GM21723 (cell line): ENCODE results near the gene ETV5.

Source experiments
- ATAC-seq: cut with Tn5 transposase; IDR thresholded peaks from one replicate; pipeline ENCODE4 v1.9.1; 2021; ENCODE audit warnings: mild to moderate bottlenecking, moderate library complexity; ENCODE audit not compliant: unreplicated experiment

Gene ETV5

DNA sequence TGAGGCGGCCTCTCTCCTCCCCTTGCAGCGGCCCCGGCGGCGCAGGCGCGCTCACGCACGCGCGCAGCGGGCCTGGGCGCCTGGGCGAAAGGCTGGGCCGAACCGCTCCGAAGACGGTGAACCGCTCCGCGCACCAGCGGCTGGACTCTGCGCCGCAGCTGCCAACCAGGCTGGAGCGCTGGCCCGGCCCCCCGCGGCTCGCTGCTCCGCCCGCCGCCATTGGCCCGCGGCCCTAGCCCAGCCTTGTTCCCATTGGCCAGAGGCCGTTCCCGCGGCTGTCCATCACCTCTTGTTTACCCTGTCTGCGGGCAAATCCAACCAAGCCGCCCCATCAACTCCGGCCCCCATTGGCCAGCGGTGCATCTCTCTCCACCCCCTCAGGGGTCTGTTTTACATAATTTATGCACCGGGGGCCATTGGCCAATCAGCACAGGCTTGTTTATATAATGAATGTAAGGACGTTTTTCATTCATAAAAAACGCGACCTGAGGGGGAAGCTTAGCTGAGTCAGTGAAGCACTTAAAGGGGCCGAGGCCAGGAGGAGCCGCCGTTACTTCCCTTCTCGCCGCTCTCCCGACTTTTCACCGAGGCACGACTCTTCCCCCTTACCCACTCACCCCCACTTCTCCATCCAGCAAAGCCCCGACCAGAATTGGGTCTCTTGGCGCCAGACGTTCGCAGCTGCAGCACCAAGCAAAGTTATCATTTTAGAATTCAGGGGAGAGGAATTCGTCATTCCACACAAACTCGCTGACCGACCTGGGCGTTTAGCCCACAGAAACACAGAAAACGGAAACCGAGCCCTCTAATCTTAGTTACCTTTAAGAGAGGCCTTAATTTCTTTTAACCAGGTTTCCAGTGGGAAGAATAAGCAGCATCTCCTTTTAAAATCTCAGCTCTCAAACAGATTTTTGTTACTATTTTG is at the start of gene ETV5:
Gene ETV5 (minus strand): TSS at position 149 of the 925 bp plus-strand sequence. CDS start 3,221 bp downstream, outside the sequence.
- peak; percentile 94 for ATAC-seq

DNA sequence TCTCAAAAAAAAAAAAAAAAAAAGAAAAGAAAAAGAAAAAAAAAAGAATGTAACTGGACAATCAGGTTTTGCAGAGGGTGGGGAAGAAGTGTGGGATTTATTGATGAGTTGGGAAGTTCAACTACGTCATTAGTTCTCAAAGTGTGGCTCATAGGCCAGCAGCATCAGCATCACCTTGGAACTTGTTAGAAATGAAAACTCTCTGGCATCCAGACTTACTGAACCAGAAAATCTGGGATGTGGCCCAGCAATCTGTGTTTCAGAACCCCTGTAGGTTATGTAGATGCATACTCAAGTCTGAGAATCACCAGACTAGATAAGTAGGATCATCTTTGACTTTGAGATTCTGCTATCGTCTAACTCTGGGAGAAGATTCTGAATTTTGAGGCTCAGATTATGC is 45.8 kb upstream of the ETV5 start:
- no peak for ATAC-seq

DNA sequence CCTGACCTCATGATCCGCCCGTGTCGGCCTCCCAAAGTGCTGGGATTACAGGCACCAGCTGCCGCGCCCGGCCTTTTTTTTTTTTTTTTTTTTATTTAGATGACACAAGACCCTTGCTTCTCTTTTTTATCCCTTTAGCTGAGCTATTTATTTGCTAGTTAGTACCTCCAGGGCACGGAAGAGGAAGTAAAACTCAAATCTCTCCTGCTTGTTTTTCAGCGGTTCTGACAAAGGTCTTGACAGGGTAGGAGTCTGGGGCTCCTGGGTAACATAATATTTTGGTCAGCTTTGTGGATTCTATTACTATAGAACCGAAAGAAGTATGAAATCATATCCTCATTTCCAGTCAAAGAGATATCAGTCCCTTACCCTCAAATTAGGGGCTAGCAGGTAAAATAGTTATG is 44.0 kb upstream of the ETV5 start:
- ATAC-seq: peak; percentile 94

DNA sequence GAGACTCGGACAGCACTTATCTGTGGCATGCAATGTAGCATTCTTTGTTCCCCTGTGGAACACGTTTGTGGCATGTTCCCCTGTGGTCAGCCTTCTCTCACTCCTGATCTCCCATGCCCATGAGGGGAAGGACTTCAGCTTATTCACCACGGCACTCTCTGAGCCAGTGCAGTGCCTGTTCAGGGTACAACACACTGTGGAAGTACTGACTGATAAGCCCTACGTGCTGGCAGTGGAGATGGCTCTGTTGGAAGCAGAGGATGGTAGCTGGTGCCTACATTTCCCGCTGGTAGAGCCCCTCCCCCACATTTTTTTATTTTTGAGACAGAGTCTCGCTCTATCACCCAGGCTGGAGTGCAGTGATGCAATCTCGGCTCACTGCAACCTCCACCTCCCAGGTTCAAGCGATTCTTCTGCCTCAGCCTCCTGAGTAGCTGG is 43.5 kb upstream of the ETV5 start:
- peak; percentile 24 for ATAC-seq

DNA sequence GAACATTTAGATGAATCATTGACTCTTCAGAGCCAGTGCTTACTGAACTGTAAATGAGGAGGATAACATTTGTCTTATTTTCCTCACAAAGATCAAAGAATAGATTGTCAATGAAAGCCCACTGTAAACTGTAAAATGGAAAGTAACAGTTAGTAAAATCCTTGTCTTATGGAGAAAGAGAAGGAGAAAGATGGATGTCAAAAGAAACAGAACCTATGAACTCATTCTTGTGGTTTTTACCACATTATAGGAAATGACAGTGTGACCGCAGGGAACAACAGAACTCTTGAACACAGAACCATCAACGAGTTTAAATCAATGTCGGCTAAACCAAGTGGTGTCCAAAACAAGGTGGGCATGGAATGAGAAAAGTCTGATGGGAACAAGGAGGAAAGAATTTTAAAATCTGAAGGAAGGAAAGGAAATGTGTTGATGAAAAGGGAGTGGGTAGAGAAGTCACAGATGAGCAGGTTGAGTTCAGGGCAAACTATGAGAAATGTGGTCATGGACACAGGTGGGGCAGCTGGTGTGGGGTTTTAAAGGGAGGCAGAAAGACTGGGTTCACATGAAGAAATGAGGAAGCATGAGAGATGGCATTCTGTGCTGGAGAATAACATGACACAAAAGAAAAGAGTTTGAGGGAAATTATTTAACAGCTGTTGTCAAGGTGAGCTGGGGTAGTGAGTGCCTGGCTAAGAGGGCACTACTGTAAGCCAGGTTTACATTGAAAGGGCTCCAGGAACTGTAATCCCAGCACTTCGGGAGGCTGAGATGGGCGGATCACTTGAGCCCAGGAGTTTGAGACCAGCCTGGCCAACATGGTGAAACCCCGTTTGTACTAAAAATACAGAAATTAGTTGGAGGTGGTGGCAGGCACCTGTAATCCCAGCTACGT is 42.4 kb upstream of the ETV5 start:
- no peak for ATAC-seq

DNA sequence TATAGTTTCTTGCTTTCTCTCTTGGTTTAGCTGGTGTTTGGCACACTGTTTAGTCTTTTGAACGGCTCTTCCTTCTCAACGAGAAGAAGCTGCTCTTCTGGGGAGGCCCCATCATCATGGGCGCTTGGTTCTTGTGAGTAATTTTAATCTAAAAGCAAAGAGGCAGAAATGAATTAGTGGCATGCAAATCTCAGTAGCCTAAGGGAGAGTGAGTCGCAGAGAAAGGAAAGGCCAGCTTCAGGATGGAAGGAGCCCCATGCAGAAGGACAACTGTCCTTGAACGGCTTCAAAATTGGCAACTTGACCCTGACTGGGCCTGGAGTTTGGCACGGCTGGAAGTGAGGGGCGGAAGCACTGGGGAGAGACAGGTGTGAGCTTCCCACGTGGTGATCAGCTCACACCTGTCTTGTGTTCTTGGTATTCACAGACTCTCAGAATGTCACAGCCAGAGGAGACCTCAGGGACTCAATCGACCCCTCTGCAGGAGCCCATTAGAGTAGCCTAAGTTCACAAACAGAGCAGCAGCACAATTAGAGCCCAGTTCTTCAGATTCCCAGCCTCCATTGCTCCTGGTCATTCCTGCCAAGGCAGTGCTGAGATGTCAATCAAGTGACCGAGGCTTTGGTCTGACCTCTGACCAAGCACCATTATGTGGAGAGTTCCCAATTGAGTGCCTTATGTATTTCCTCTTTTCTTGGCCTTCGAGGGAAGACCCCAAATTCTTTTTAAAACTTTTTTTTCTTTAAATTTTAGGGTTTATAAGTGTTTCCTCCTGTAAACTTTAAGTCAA is 41.3 kb upstream of the ETV5 start:
- no peak for ATAC-seq

DNA sequence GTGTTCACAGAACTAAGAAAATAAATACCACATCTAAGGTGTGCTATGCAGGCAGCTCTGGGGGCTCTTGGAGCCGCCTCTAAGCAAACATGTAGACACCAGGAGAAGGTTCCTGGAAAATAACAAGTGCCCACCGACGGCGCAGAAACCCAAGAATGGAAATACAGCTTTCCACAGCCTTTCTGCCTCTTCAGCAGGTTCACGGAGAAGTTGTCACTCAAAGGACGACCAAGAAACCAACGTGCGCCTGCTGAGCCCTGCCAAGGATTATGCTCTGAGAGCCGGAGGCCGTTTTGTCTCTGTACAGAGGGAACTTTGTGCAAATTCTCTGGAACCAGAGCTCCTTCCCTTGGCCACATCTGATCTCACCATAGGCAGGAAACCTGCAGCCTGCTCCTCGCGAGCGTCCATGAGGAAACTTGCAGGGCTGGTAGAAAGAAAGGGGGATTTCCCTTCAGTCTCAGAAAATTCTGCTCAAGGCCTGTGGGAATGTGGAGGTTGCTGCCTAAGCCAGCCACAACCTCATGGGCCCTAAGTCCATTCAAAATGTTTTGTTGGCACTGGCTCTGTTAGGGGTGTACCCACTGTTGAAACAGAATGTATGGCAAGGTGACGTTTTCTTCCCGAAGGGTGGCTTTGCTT is 40.6 kb upstream of the ETV5 start:
- ATAC-seq: no peak

DNA sequence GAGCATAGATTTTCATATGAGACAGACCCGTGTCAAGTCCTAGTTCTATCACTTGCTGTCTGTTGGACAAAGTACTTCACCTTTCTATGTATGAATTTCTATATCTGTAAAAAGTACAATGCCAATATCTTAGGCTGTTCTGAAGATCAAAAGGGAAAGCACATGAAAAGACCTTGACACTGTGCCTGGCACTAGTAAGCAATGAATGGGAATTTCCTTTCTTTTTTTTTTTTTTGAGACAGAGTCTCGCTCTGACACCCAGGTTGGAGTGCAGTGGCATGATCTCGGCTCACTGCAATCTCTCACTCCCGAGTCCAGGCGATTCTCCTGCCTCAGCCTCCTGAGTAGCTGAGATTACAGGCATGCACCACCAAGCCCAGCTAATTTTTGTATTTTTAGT is 35.4 kb upstream of the ETV5 start:
- no peak for ATAC-seq

DNA sequence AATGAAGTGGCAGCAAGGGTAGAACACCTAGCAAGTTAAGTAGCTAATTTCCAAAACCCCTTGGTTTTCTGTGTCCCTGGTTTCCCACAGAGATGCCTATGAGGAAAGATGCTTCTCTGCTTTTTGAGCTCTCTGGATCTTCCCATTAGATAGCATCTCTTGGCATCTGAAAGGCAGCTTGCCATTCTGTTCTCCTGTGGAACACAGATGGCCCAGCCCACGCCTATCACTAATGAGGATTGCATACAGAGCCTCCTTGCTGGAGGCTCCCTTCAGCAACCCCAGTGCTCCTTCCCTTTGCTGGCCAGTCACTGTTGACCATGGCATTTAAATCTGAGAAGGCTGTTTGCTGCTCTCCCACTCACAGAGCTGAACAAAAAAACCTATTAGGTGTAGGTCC is 34.4 kb upstream of the ETV5 start:
- no peak for ATAC-seq

DNA sequence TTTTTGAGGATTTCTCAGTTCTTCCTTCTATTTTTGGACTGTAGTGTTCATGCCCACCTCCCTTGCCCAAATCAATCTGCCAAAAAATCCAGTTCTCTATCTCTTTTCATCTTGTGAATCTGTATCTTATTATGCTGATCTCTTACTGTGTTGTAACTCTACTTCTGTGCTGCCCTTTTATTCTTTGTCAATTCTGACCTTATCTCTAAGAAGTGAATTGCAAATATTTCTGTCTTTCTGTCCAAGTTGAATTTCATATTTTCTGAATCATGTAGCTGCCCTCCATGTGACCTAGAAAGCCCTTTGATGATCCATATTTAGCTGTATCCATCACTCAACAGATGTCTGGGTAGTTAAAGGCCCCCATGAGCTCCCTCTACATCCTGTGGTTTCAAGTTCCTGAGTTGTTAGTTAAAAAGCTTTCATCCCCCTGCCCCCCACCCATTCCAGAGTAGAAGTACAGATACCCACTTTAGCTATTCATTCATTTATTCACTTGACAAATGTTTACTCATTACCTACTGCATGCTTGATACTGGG is 33.6 kb upstream of the ETV5 start:
- ATAC-seq: no peak

DNA sequence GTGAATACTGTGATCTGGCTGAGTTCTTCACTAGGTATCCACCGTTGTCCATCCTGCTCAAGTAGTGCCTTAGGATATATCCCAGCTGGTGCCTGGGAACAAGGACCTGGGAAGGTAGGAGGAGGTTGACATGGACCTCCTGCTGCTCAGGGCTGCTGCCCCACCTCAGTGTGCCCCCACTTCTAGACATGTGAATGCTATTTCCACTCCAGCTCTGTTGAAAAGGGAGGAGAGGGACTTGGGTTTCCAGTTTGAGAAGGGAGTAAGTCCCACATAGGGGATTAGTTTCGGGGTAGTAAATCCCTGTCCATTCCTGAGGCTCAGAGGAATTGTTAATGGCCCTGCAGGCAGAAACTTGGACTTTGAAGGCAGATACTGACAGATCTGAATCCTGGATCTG is 32.9 kb upstream of the ETV5 start:
- ATAC-seq: no peak

DNA sequence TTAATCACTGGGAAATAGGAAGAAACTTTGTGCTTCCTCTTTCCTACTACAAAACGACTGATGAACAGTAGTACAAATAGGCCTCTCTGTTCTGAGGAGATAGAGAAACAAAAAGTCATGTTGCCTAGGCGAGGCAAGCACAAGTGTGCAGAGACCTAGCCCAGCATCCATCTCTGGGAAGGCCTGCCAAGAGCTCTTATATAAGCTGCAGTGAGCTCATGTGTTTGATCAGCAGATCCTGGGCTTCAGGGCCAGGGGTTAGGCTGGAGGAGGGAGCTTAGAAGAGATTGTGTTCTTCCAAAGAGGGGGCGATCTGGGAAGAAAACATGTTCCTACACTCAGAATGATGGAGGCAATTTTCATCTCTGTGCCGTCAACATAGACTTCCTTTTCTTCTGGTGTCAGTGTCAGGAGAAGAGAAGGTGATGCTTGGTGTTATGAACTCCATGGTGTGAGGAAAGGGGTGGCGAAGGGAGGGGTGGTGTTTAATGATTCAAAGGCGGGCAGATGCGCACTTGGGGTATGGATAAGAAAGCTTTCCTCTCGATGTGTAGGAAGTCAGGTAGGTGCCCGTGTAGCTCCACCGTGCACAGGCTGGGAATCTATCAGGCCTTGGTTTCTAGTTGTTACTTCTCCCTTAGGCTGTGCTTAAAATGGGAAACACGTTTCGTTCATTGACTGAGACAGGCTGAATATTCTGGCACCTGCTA is 29.5 kb upstream of the ETV5 start:
- no peak for ATAC-seq

DNA sequence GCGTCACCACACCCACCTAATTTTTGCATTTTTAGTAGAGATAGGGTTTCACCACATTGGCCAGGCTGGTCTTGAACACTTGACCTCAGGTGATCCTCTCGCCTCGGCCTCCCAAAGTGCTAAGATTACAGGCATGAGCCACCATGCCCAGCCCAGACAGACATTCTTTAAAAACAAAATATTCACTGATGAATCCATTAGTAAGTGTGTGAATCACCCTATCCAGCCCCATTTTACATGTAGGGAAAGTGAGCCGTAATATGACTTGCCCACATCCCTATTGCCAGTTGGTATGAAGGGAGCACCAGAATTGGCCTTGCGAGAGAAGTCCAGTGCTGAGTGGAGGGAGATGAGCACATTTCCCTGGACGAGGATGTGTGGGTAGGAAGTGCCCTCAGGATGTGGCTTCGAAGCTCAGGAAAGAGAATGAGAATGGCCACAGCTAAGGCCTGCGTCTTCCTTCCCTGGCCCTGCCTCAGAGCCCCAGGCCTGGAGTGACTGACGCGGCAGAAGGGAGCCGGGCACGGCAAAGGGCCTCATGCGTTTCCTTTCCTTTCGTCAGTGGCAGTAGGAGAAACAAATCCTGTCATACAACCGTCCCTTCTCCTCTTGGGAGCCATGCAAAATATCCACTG is 28.3 kb upstream of the ETV5 start:
- no peak for ATAC-seq

DNA sequence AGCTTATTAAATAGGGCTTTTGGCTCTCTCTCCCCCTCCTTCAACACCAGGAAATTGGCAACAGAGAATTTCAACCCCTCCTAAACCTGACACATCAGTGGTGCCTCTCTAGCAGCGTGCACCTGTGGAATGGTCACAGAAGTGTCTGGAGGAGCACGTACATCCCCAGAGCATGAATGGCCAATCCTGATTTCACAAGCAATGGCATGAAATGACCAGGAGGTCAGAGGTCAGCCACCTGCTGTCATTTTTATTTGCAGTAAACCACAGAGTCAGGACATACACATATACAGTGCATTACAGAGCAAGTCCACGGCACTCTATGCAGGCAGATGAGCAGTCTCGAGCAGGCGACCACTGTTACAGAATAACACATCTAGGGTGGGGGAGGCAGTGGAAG is 25.1 kb upstream of the ETV5 start:
- no peak for ATAC-seq

DNA sequence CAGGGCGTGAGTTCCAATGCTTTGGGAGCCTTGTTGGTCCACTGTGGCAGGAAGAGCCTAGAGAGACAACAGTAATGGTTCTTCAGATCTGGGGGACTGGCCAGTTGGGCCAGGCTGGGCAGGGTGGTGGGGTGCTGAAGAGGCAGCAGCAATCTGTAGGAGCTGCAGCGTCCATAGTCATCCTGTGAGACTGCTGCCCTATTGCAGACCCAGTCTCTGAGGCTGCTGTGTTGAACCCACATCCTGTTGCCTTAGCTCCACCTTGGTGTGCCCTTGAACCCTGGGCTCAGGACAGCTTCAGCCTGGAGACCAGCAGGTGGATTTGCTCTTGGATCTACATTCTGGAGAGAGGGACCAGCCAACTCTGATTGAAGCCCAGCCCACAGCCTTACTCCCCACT is 23.6 kb upstream of the ETV5 start:
- no peak for ATAC-seq

DNA sequence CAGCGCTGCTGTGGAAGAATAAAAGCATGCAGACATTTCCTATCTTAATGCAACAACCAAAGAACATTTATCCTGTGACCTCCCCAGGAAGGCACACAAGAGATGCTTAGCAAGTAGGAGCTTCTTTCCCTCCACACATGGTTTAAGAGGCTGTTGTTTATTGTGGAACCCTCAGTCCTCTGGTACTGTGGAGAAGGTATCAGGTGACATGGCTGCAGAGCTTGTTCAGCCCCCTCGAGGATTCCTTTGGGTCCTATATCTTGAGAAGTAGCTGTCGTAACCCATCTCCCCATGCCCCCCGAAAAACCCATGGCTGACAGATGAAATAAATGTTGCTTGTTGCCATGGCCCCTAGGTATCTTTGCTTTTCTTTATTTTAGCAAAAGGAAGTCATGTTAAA is 20.3 kb upstream of the ETV5 start:
- ATAC-seq: no peak

DNA sequence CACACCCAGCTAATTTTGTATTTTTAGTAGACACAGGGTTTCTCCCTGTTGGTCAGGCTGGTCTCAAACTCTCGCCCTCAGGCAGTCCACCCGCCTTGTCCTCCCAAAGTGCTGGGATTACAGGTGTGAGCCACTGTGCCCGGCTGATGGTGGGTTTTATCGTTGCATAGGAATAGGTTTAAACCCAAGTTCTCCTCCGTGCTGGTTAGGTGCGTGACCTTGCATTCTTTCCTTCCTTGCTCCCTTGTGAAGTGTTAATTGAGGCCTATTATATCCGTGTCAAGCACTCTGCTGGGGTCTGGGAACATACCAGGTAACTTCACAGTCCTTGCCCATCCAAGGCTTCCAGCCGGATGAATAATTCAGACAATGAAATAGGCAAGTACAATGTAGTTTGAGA is 19.3 kb upstream of the ETV5 start:
- no peak for ATAC-seq

DNA sequence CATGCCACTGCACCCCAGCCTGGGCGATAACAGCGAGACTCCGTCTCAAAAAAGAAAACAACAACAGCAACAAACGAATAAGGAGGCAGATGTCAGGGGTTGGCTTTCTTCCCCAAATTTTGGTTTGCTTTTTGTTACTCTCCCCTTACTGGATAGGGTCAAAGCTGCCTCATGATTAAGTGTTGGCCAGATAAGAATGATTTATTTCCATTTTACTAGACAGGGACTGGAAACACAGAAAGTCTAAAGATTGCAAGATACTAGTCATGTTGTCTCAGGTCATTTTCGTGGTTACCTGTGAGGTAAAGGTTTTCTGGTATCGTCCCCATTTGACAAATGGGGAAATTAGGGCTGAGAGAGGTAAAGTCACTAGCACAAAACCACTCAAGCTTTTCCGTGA is 18.6 kb upstream of the ETV5 start:
- no peak for ATAC-seq

DNA sequence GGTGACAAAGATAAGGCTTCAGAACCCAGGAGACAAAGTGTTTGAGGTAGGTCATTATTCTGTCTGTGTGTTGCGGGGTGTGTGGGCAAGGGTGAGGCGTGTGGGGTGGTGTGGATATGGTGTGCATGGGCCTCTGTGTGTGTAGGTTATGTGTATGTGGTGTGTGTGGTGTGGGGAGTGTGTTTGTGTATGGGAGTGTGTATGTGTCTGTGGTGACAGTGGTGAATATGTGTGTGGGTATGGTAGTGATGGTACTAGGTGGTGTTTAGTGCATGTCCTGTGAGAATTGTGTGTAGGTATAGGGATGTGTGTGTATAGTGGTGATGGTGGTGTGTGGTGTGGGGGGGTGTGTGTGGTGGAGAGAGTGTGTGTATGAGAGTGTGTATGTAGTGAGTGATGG is 16.2 kb upstream of the ETV5 start:
- no peak for ATAC-seq
